Skeletal muscle cell (primary cell): ENCODE results near the gene GMFB.

ENCODE experiments used
- DNase-seq: peaks from one replicate; pipeline ENCODE4 v3.0.0-alpha.2; 2010; ENCODE audit warnings: low read depth
- H3K4me3 ChIP-seq: 2 replicates; pipeline ENCODE4 v1.5.1; 2011; ENCODE audit warnings: low read depth, mild to moderate bottlenecking, control low read depth, low read length, moderate library complexity

Gene GMFB

GRCh38 chr14:54488646-54489317, at the start of gene GMFB:
Gene GMFB, minus strand, starts transcription at chr14:54488980. Its CDS starts 53 bp downstream, at chr14:54488927.
- H3K4me3 ChIP-seq: peak within 1 kb of the TSS; percentile 93
- peak; percentile 75 for DNase-seq

GRCh38 chr14:54538055-54538454, 49.3 kb upstream of the GMFB start:
- H3K4me3 ChIP-seq: no peak overlapping the region
- no peak for DNase-seq

- DNase-seq: no peak
- no peak overlapping the region for H3K4me3 ChIP-seq
These were observed 48.9 kb upstream of the GMFB start for GRCh38 chr14:54537651-54538050.

- DNase-seq: no peak
- no peak overlapping the region for H3K4me3 ChIP-seq
These were observed 46.9 kb upstream of the GMFB start for GRCh38 chr14:54535646-54536045.

- H3K4me3 ChIP-seq: no peak overlapping the region
- no peak for DNase-seq
These were observed 46.3 kb upstream of the GMFB start for GRCh38 chr14:54535126-54535525.

- DNase-seq: no peak
- no peak overlapping the region for H3K4me3 ChIP-seq
These were observed 44.3 kb upstream of the GMFB start for GRCh38 chr14:54533100-54533499.

GRCh38 chr14:54532111-54533012, 43.6 kb upstream of the GMFB start:
- DNase-seq: no peak
- no peak overlapping the region for H3K4me3 ChIP-seq

GRCh38 chr14:54529811-54530210, 41.0 kb upstream of the GMFB start:
- H3K4me3 ChIP-seq: no peak overlapping the region
- peak; percentile 21 for DNase-seq

GRCh38 chr14:54528973-54529372, 40.2 kb upstream of the GMFB start:
- no peak overlapping the region for H3K4me3 ChIP-seq
- no peak for DNase-seq

GRCh38 chr14:54524410-54524809, 35.6 kb upstream of the GMFB start:
- DNase-seq: no peak
- no peak overlapping the region for H3K4me3 ChIP-seq

- no peak overlapping the region for H3K4me3 ChIP-seq
- DNase-seq: no peak
These were observed 27.9 kb upstream of the GMFB start for GRCh38 chr14:54516709-54517108.

- H3K4me3 ChIP-seq: no peak overlapping the region
- DNase-seq: no peak
These were observed 26.9 kb upstream of the GMFB start for GRCh38 chr14:54515670-54516069.

GRCh38 chr14:54512393-54512792, 23.6 kb upstream of the GMFB start:
- no peak overlapping the region for H3K4me3 ChIP-seq

GRCh38 chr14:54509546-54510501, 21.0 kb upstream of the GMFB start, which contains the start of gene CGRRF1:
Gene CGRRF1, plus strand, starts transcription at chr14:54509906. Its CDS starts 54 bp downstream, at chr14:54509960.
- peak; percentile 95 for DNase-seq
- peak within 1 kb of the TSS; percentile 96 for H3K4me3 ChIP-seq

More at GRCh38 chr14:54512393-54512792, 23.6 kb upstream of the GMFB start:
- no peak for DNase-seq

GRCh38 chr14:54503486-54503885, 14.7 kb upstream of the GMFB start:
- no peak overlapping the region for H3K4me3 ChIP-seq
- no peak for DNase-seq

GRCh38 chr14:54502602-54503001, 13.8 kb upstream of the GMFB start:
- DNase-seq: no peak
- H3K4me3 ChIP-seq: no peak overlapping the region

GRCh38 chr14:54501480-54501879, 12.7 kb upstream of the GMFB start:
- no peak for DNase-seq
- H3K4me3 ChIP-seq: no peak overlapping the region

GRCh38 chr14:54500744-54501143, 12.0 kb upstream of the GMFB start:
- no peak for DNase-seq
- no peak overlapping the region for H3K4me3 ChIP-seq

- no peak overlapping the region for H3K4me3 ChIP-seq
- no peak for DNase-seq
These were observed 9.8 kb upstream of the GMFB start for GRCh38 chr14:54498579-54498978.
